HFF-Myc (cell line): ENCODE results near the gene SPATA16.

ENCODE experiments used
- DNase-seq: peaks from one replicate; pipeline ENCODE4 v3.0.0-alpha.2; 2011; ENCODE audit warnings: low read depth; ENCODE audit errors: extremely low read depth
- H3K4me3 ChIP-seq: replicated peaks from 2 replicates; pipeline ENCODE4 v1.5.1; 2011; ENCODE audit warnings: low read depth, mild to moderate bottlenecking, control low read depth, low read length
- TF ChIP-seq, protein P1 (sequence below): IDR thresholded peaks from 2 replicates; pipeline ENCODE4 v1.5.1; 2012; ENCODE audit warnings: mild to moderate bottlenecking, low read depth, low read length, control low read depth; ENCODE audit errors: missing control alignments

SPATA16 gene

DNA sequence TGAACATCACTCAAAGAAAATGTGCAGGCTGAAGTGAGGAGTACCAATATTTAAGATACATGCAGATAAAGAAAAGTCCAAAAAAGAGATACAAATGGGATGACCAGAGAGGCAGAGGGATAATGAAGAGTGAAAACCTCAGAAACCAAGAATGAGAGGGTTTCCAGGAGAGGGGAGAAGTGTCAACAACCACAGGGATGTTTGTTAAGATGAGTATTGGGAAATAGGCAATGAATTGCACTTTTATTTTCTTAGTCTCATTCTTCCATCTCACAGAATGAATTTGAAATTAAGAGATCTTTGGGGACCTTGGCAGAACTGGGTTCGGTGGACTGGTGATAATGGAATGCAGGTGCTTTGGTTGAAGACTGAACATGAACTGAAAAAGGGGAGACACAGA lies 288.0 kb downstream of the SPATA16 start:
- TF ChIP-seq, protein P1, sequence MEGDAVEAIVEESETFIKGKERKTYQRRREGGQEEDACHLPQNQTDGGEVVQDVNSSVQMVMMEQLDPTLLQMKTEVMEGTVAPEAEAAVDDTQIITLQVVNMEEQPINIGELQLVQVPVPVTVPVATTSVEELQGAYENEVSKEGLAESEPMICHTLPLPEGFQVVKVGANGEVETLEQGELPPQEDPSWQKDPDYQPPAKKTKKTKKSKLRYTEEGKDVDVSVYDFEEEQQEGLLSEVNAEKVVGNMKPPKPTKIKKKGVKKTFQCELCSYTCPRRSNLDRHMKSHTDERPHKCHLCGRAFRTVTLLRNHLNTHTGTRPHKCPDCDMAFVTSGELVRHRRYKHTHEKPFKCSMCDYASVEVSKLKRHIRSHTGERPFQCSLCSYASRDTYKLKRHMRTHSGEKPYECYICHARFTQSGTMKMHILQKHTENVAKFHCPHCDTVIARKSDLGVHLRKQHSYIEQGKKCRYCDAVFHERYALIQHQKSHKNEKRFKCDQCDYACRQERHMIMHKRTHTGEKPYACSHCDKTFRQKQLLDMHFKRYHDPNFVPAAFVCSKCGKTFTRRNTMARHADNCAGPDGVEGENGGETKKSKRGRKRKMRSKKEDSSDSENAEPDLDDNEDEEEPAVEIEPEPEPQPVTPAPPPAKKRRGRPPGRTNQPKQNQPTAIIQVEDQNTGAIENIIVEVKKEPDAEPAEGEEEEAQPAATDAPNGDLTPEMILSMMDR, result no peak
- no peak overlapping the region for H3K4me3 ChIP-seq
- no peak for DNase-seq

DNA sequence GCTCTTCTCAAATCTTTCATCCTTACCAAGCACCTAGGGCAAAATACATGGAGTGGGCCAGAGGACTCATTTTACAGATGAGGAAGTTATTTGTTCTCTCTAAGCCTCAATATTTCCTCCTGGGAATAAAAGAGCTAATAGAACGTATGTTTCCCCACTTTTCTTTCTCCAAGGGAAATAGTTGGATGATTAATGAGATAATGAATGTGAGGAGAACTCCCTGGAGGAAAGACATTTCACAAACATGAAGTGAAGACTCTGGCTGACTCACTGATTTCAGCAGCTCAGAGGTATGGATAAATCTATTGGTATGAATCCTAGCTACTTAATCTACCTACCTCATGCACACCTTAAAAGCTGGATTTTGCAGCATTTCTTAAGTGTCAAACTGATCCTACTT lies 292.1 kb downstream of the SPATA16 start:
- TF ChIP-seq, protein P1, result no peak
- no peak overlapping the region for H3K4me3 ChIP-seq
- DNase-seq, result no peak

DNA sequence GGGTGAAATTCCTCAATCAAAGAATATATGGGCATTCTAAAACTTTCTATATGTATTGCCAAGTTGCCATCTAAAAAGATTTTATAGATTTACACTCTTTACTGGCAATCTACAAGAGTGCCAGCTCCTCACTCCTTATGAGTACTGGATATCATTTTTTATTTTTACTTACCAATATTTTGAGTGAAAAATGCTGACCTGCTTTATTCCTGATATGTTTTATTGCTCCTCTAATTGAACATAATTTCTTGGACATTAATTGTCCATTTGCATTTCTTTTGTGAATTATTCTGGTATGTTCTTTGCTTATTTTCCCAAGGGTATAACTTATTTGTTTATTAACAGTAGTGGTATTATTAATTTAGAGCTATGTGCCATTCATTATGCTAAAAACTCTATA lies 293.7 kb downstream of the SPATA16 start:
- H3K4me3 ChIP-seq, result no peak overlapping the region
- TF ChIP-seq, protein P1, result no peak
- no peak for DNase-seq

DNA sequence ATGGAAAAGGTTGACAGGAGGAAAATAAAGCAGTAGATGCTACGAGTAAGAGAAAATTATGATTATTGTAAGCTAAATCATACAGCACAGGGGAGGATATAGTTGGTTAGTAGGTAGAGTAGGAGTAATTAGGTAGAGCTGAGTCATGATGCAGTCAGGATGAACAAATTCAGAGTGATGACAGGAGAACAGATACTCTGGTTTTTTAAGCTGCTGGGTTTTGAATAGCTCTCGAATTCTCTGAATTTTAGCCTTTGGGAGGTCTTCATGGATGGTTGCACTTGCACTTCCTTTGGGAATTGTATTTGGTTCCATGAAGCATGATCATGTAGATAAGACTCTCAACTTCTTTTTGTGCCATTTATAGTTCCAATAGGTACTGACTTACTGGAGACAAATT lies 294.3 kb downstream of the SPATA16 start:
- no peak overlapping the region for H3K4me3 ChIP-seq
- no peak for DNase-seq
- TF ChIP-seq, protein P1, result no peak

DNA sequence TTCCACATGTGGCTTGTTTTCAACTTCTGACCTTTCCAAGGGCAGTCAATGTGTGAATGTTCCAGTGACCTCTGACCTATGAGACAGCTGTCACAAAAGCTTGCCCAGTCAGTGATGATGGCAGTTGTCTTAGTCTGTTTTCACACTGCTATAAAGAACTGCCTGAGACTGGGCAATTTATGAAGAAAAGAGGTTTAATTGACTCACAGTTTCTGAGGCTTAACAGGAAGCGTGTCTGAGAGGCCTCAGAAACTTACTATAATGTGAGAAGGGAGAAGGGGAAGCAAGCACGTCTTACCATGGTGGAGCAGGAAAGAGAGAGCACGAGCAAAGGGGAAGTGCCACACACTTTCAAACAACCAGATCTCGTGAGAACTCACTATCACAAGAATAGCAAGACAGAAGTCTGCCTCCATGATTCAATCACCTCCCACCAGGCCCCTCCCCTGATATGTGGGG lies 294.9 kb downstream of the SPATA16 start:
- no peak overlapping the region for H3K4me3 ChIP-seq
- TF ChIP-seq, protein P1, result no peak
- DNase-seq, result no peak

DNA sequence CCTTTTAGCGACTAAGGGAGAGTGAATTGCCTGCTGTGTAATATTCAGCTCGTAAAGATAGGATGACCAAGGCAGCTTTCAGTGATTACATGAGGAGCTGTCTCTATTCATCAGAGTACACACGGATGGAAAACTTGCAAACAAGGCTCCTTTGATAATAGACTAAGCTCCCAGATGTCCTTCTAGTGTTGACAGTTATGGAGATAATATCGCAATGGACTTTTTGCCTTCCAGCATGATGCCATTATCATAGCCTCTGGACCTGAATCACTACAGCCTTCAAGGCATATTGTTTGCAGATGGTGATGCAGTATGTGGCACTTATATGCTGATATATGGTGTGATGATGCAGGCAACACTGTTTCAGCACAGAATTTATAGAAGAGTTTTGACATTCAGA lies 296.6 kb downstream of the SPATA16 start:
- TF ChIP-seq, protein P1, result no peak
- no peak for DNase-seq
- H3K4me3 ChIP-seq, result no peak overlapping the region

DNA sequence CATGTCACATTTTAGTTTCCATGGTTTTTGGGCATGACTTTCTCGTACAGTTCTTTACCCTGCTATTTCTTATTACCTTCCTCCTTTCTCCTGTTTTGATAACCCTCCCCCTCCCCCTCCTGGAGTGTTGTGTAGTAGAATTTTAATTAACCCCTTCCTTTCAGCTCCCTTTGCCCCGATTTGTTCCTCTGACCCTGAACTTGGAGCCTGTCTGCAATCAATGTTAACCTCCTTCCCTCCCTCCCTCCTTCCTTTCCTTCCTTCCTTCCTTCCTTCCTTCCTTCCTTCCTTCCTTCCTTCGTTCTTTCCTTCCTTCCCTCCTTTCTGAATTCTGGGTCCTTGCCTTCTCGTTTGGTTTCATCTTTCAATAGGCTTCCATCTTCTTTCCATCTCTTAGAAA lies 300.1 kb downstream of the SPATA16 start:
- no peak for DNase-seq
- TF ChIP-seq, protein P1, result no peak
- no peak overlapping the region for H3K4me3 ChIP-seq
